CD14-positive monocyte (primary cell): Measurements from ENCODE around the gene WDR49. TPM values are rescaled to one million over a fixed set of nuclear protein-coding genes. Genes with fewer than 3 reads are reported as not detected.

ENCODE experiments used
- DNase-seq, 3 donors: peaks; one replicate each; pipeline ENCODE4 v3.0.0-alpha.2; 2011 to 2022
- H2AFZ ChIP-seq: 2 replicates; pipeline ENCODE4 v1.6.0; 2012; ENCODE audit warnings: mild to moderate bottlenecking, low read depth, low read length, inconsistent platforms; ENCODE audit not compliant: insufficient read depth, poor library complexity, severe bottlenecking
- H3K27ac ChIP-seq, 2 donors: 1 replicate in 1 of 2; 2 replicates in 1 of 2; pipeline ENCODE4 v1.5.1; 2012 to 2013; ENCODE audit warnings: low read length in 2 of 2, control low read depth in 1 of 2, inconsistent platforms in 1 of 2, low read depth in 1 of 2, mild to moderate bottlenecking in 1 of 2
- H3K27me3 ChIP-seq, 2 donors: one replicate each; pipeline versions ENCODE4 v1.6.0 to v1.6.1; 2011 to 2013; ENCODE audit warnings: low read length in 2 of 2; ENCODE audit not compliant: control insufficient read depth in 2 of 2, insufficient read depth in 2 of 2
- H3K36me3 ChIP-seq, 2 donors: replicated peaks in 1 of 2; 1 replicate in 1 of 2; 2 replicates in 1 of 2; pipeline versions ENCODE4 v1.5.1 to v1.6.1; 2012 to 2013; ENCODE audit warnings: low read length in 2 of 2, control low read depth in 1 of 2, inconsistent platforms in 1 of 2, mild to moderate bottlenecking in 1 of 2; ENCODE audit not compliant: insufficient read depth in 2 of 2, control insufficient read depth in 1 of 2
- H3K4me1 ChIP-seq, 2 donors: 1 replicate in 1 of 2; 2 replicates in 1 of 2; pipeline versions ENCODE4 v1.5.1 to v1.6.1; 2012 to 2013; ENCODE audit warnings: low read length in 2 of 2, control low read depth in 1 of 2, inconsistent platforms in 1 of 2, mild to moderate bottlenecking in 1 of 2, moderate library complexity in 1 of 2; ENCODE audit not compliant: insufficient read depth in 2 of 2, control insufficient read depth in 1 of 2
- H3K4me2 ChIP-seq: replicated peaks from 2 replicates; pipeline ENCODE3; 2012; ENCODE audit warnings: low read length, moderate library complexity, mild to moderate bottlenecking; ENCODE audit not compliant: poor library complexity, severe bottlenecking; ENCODE audit errors: extremely low read depth
- H3K4me3 ChIP-seq, 3 experiments: fragments of 200-600 bp in 1 of 3; sonication (generic) in 1 of 3; replicated peaks in 1 of 3; 1 replicate in 2 of 3; 2 replicates in 1 of 3; pipeline ENCODE4 v1.5.1; 2011 to 2013; ENCODE audit warnings: low read length in 3 of 3, mild to moderate bottlenecking in 3 of 3, control low read depth in 2 of 3, low read depth in 2 of 3, inconsistent platforms in 1 of 3, moderate library complexity in 1 of 3
- H3K79me2 ChIP-seq: 2 replicates; pipeline ENCODE4 v1.6.0; 2012; ENCODE audit warnings: mild to moderate bottlenecking, control low read depth, inconsistent platforms, low read length, moderate library complexity; ENCODE audit not compliant: insufficient read depth
- H3K9ac ChIP-seq: 2 replicates; pipeline ENCODE4 v1.6.0; 2017; ENCODE audit warnings: low read length, mild to moderate bottlenecking; ENCODE audit not compliant: insufficient read depth, poor library complexity, severe bottlenecking
- H3K9me3 ChIP-seq, 2 donors: replicated peaks in 1 of 2; 1 replicate in 1 of 2; 2 replicates in 1 of 2; pipeline versions ENCODE4 v1.5.1 to v1.6.1; 2012 to 2013; ENCODE audit warnings: low read length in 2 of 2, control low read depth in 1 of 2; ENCODE audit not compliant: control insufficient read depth in 1 of 2, insufficient read depth in 1 of 2
- H4K20me1 ChIP-seq: 2 replicates; pipeline ENCODE4 v1.6.0; 2012; ENCODE audit warnings: mild to moderate bottlenecking, low read length, control low read depth, moderate library complexity; ENCODE audit not compliant: insufficient read depth
- H3K27ac Mint-ChIP-seq, 7 donors: one replicate each; pipeline ENCODE4 v1.8.0; 2020; ENCODE audit warnings: mild to moderate bottlenecking in 7 of 7, mixed read lengths in 7 of 7, moderate library complexity in 6 of 7, inconsistent platforms in 2 of 7
- H3K27me3 Mint-ChIP-seq, 3 donors: one replicate each; pipeline ENCODE4 v1.8.0; 2021 to 2022; ENCODE audit warnings: low read depth in 3 of 3, mild to moderate bottlenecking in 3 of 3, mixed read lengths in 3 of 3, moderate library complexity in 3 of 3, inconsistent platforms in 1 of 3
- H3K36me3 Mint-ChIP-seq, 2 donors: one replicate each; pipeline ENCODE4 v1.8.0; 2020; ENCODE audit warnings: mixed read lengths in 2 of 2, inconsistent platforms in 1 of 2, mild to moderate bottlenecking in 1 of 2
- H3K4me1 Mint-ChIP-seq: one replicate; pipeline ENCODE4 v1.8.0; 2020; ENCODE audit warnings: mild to moderate bottlenecking, mixed read lengths
- H3K4me3 Mint-ChIP-seq, 2 donors: one replicate each; pipeline ENCODE4 v1.8.0; 2020; ENCODE audit warnings: mild to moderate bottlenecking in 2 of 2, mixed read lengths in 2 of 2, moderate library complexity in 1 of 2
- H3K9me3 Mint-ChIP-seq, 7 donors: one replicate each; pipeline ENCODE4 v1.8.0; 2020 to 2022; ENCODE audit warnings: mixed read lengths in 7 of 7, mild to moderate bottlenecking in 6 of 7, moderate library complexity in 6 of 7, inconsistent platforms in 2 of 7
- CTCF ChIP-seq: fragments of 200-600 bp; IDR thresholded peaks from one replicate; pipeline ENCODE4 v1.8.0; 2022; ENCODE audit warnings: antibody characterized with exemption, mild to moderate bottlenecking
- WGBS: methylation state at CpG from one replicate; pipeline ENCODE4 v1.1.5; 2013; ENCODE audit warnings: missing lambda C conversion rate; ENCODE audit not compliant: insufficient coverage; 5-methylcytosine and 5-hydroxymethylcytosine counted together
- intact Hi-C, 2 donors: fragments of 100-400 bp; cut with micrococcal nuclease; formaldehyde crosslinking; loops; one replicate each; pipeline versions ENCODE4 v1.15.0 to v1.15.1; 2023
- polyA plus RNA-seq, 3 donors: library from polyadenylated mRNA; depleted of rRNA in 1 of 3; unstranded in 2 of 3; stranded (reverse) in 1 of 3; fragments of 300-500 nt in 2 of 3; fragments of >200 nt in 1 of 3; fragmentation: Illumina TruSeq in 2 of 3; gene quantifications; 1 replicate in 2 of 3; 2 replicates in 1 of 3; pipeline ENCODE4 v1.2.3, GENCODE V29; 2012 to 2021

The WDR49 gene
- polyA plus RNA-seq, 3 donors: 1.1 to 5.0 (median 4.2) TPM

DNA sequence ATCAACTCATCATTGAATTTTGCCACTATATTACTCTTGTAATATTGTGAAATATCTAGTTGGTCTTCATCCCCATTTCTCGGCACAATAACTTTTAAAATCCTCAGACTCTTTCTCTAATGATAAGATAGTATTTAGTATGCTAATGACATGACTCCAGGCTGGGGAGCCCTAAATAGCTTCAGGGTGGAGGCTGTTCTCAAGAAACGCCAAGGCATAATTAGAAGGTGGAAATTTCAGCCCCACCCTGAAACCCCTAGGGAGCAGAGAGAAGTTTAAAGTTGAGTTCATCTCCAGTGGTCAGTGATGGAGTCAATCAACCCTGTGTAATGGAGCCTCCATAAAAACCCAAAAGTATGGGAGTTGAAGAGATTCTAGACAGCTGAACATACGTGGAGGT, 98.8 kb downstream of the WDR49 start:
- TF ChIP-seq CTCF: no peak
- no peaks in the 10 kb centered on the region for H4K20me1 ChIP-seq

GRCh38 chr3:167538081-167538480, 115.7 kb downstream of the WDR49 start:
- Histone ChIP-seq H2AFZ (no peak overlapping the region), H3K9ac (no peak overlapping the region), H3K4me2 (no peak overlapping the region), H3K36me3 (no peaks in the 10 kb centered on the region), H3K27me3 (no peaks in the 10 kb centered on the region), H3K9me3 (peaks cover 5 to 7% of the 10 kb centered on the region in 2 donors), H4K20me1 (no peaks in the 10 kb centered on the region), H3K4me1 (no peaks in the 10 kb centered on the region), H3K27ac (no peak overlapping the region), H3K79me2 (no peaks in the 10 kb centered on the region), H3K4me3 (no peak overlapping the region)
- H3K9me3 Mint-ChIP-seq: peaks cover 15 to 27% (median 22%) of the 10 kb centered on the region in 7 donors
- H3K4me3 Mint-ChIP-seq: no peak overlapping the region
- no peaks in the 10 kb centered on the region for H3K27me3 Mint-ChIP-seq
- H3K4me1 Mint-ChIP-seq: no peaks in the 10 kb centered on the region
- no CpG with 5 or more reads among the region's 1 CpG for WGBS
- intact Hi-C loops: no loop called here
- no peak for DNase-seq
- no peak overlapping the region for H3K27ac Mint-ChIP-seq
- no peak for TF ChIP-seq CTCF
- peaks cover 6 to 14% of the 10 kb centered on the region in 2 donors for H3K36me3 Mint-ChIP-seq

More for the DNA sequence above, 98.8 kb downstream of the WDR49 start:
- no peak overlapping the region for H3K4me3 ChIP-seq
- peaks cover 9 to 14% of the 10 kb centered on the region in 2 donors for H3K36me3 Mint-ChIP-seq
- H3K27me3 ChIP-seq: no peaks in the 10 kb centered on the region
- no peak overlapping the region for H3K9ac ChIP-seq
- H3K27ac ChIP-seq: no peak overlapping the region
- H3K79me2 ChIP-seq: no peaks in the 10 kb centered on the region
- no peak for DNase-seq
- no peak overlapping the region for H3K4me3 Mint-ChIP-seq
- no peak overlapping the region for H2AFZ ChIP-seq
- intact Hi-C loops: no loop called here
- no peaks in the 10 kb centered on the region for H3K9me3 ChIP-seq
- no peaks in the 10 kb centered on the region for H3K36me3 ChIP-seq
- H3K4me2 ChIP-seq: no peak overlapping the region
- no peaks in the 10 kb centered on the region for H3K9me3 Mint-ChIP-seq
- H3K27me3 Mint-ChIP-seq: peaks cover 0 to 1% (median 0%) of the 10 kb centered on the region in 3 donors
- H3K4me1 Mint-ChIP-seq: no peaks in the 10 kb centered on the region
- 90% methylated on average over 1 of the region's 3 CpGs for WGBS
- H3K27ac Mint-ChIP-seq: peak overlapping the region in 1 of 7 donors; percentile 38
- H3K4me1 ChIP-seq: no peaks in the 10 kb centered on the region
